Stimulated activated CD4-positive, alpha-beta T cell treated with anti-CD3 and anti-CD28 coated beads, TNF-alpha, amount 100 ng/mL, for 48 hours (primary cell): ENCODE measurements around the gene SHPK.

Source experiments
- DNase-seq, 3 donors: peaks; one replicate each; pipeline ENCODE4 v3.0.0-alpha.2; 2020; ENCODE audit warnings: low read depth in 3 of 3

Gene SHPK

DNA sequence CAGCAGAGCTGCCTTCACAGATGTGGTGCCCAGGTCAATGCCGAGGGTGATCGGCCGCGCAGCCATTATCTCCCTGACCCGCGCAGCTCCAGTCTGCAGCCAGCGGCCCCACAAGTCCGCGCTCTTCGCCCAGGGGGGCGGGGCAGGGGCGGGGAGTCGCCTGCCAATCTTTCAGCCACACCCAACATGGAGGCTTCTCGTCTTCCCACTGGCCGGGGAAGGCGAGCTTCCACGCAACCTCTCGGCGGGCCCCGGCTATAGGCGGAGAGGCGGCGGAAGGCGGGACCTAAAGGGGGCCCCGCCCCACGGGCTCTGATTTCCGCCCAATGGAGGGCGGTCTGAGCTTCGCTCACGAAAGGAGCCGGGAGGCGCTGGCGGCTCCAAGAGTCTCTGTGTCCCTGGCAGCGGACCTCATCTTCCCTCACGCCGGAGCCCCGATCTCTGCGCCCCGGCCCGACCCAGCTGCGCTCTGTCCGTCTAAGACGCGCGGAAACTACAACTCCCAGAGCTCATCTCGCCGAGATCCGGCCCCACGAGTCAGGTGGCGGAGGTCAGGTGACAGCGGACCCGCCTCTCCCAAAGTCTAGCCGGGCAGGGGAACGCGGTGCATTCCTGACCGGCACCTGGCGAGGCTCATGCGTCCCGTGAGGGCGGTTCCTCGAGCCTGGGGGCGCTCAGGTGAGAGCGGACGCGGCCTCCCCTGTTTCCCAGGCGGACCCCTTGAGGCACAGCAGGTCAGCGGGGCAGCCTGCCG lies at the start of gene SHPK, which contains the start of gene CTNS:
Gene SHPK (minus strand): TSS at position 97 of the 754 bp plus-strand sequence. CDS start 31 bp downstream, at position 66.
Gene CTNS (plus strand): TSS at position 607 of the 754 bp plus-strand sequence. CDS start 3,447 bp downstream, outside the sequence.
- peak; percentile 91 to 93 (median 92) for DNase-seq

DNA sequence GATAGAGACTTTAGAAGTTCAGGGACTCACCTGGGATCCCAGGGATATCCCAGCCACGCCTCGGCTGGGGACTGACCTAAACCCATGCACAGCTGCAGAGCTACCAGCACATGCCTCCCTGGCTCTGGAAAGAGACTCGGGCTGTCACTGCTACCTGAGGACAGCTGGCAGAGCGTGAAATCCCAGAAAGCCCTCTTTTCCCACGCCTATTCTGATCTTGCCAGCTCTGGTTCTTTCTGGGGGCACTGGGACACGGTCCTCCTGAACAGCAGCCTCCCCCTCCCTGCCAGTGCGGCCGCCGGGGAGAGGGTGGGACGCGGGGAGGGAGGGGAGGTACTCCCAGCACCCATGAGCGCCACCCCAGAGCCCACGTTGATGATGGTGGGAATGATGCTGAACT lies 49.1 kb upstream of the SHPK start:
- no peak for DNase-seq

DNA sequence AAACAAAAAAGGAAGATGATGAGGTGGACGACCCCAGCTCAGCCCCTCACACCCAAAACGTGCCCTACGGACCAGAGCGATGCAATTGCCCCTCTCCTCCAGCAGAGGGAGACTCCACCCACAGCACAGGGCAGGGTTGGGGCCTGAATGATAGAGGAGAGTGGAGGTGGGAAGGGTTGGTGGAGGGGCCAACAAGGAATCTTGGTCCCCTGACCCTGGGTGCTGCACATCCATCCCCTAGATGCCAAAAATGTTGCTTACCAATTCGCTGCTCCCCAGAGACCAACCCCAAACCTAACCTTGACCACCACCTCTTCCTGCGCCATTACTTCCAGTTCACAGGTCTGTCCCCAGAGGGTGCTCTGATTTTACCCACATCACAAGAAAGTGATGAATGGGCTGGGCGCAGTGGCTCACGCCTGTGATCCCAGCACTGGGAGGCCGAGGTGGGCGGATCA lies 47.0 kb upstream of the SHPK start:
- DNase-seq = peak; percentile 33 to 53 (median 45)

GRCh38 chr17:3682033-3682432 lies 46.0 kb upstream of the SHPK start:
- DNase-seq = no peak

- DNase-seq = no peak
Measured at GRCh38 chr17:3681565-3681964, 45.5 kb upstream of the SHPK start.

GRCh38 chr17:3681057-3681456 lies 45.0 kb upstream of the SHPK start:
- DNase-seq = no peak

GRCh38 chr17:3679531-3680126 lies 43.6 kb upstream of the SHPK start:
- no peak for DNase-seq

DNA sequence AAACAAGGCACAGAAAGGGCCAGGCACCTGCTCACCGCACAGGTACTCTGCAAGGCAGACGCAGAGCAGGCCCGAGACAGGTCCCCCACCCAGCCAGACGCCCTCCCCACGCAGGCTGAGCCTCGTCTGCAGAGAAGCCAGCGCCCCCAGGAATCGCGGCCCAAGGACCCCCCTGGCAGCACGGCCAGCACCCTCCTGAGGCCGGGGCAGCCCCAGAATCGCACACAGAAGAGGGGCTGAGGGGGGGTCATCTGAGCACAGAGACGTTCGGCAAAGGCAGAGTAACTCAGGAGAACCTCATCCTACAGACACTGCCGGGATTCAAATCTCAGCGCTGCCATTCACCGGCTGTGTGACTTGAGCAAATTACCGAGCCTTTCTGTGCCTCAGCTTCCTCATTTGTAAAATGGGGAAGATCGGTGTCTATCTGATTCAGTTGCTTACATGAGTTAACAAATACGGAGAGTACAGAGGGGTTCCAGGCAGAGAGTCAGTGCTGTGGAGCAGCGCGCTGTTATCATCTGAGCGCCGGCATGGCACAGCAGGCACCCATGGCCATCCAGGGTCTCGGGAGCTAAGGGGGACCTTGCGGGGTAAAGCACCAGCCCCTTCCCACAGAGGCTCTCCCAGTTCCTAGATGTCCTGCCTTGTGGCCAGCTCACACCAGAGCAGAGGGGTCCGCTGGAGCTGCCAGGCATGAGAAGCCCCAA lies 42.9 kb upstream of the SHPK start:
- DNase-seq = no peak

DNA sequence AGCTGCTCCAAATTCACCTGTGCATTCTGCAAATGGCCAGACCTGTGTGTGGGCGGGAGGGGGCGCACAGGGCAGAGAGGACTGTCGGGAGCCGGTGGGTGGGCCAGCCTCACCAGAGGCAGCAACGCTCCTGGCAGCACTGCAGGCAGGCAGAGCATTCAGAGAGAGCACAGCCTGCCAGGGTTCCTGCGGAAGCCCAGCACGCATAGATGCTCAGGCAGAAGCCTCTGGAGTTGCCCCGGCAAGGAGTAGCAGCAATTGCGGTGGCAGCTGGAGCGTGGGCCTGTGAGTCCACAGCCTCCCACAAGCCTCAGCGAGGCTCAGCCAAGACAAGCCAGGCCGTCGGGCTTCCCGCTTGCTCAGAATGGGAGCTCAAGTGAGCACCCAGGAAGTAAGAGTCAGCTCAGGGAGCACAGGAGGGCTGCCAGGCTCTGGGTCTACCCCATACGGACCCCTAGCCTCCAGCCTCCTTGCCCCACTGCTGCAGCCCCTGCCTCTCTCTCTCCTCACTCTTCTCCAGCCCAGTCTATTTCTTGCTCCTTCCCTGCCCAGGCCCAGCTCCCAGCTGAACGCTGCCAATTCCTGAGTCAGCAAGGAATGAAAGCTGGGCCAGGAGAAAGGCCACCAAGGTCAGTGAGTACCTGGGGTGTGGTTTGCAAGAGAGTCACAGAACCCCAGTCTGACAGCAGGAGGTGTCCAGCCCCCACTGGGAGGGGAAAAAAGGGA lies 42.2 kb upstream of the SHPK start:
- DNase-seq = no peak

- no peak for DNase-seq
Measured at GRCh38 chr17:3675886-3676285, 39.8 kb upstream of the SHPK start.

DNA sequence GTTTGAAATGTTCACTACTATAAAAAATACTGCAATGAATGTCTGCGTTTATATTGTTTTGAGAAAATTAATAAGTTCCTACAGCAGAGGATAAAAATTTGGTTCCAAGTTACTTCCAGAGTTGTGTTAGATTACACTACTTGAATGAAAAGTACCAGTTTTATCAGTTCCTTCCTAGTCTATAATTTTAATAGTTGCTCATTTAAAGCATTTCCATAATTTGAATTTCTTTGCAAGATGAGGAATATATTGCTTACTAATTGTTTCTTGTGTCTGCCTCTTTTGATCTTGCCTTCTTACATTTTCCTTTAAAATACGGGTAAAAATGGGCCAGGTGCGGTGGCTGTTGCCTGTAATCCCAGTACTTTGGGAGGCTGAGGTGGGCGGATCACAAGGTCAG lies 36.5 kb upstream of the SHPK start:
- no peak for DNase-seq

DNA sequence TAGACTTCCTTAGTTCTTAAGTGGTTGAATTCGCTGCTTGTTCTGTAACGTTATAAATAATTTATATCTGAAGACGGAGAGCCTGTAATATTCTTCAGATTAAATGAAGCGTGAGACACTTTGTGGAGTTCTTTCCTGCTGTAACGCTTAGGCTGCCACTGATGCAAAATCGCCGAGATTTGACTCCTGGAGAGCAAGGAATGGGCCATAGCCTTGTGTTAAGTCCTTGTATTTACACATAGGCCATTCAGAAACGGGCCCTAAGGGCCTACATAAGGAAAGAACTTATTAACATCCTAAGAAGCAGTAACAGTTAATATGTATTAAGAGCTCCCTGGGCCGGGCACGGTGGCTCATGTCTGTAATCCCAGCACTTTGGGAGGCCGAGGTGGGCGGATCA lies 33.5 kb upstream of the SHPK start:
- DNase-seq = no peak

DNA sequence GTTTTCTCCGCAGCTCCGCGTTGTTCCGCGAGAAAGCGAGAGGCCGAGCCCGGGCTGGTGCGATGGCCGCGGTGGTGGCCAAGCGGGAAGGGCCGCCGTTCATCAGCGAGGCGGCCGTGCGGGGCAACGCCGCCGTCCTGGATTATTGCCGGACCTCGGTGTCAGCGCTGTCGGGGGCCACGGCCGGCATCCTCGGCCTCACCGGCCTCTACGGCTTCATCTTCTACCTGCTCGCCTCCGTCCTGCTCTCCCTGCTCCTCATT lies 33.0 kb upstream of the SHPK start:
- no peak for DNase-seq

DNA sequence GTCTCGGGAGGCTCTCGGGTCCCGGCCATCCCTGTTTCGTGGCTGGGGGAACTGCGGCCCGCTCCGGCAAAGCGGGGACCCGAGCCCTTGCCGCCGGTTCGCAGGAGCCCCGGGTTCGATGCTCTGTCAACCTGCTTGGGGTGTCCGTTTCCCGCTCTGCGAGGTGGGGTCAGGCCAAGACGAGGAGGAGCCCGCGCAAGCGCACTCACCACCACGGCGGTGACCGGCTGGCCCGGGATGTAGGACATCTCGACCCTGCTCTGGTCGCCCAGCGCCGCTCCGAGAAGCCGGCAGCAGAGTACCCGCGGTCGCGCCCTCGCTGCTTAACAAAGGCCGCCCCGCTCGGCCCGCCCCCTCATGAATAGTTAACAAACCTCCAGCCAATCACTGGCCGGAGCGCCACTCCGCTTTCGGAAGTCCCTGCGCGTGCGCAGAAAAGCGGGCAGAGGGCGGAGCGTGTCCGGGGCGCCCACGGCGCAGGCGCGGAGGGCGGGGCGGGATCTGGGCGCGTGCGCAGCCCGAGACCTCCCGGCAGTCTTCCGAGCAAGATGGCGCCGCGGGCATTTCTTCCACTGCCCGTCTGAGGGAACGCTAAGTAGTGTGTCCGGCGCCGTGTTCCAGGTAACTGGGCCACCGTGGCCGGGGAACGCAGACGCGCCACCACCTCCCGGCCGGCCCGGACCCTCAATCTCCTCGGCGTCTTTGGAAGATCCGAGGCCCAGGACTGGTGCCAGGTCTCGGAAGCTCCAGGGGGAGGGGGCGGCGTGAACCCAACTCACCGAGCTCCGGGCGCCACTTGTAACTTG lies 32.4 kb upstream of the SHPK start, which contains the start of the genes EMC6 and TAX1BP3:
Gene EMC6 (plus strand): TSS at position 534 of the 806 bp plus-strand sequence. CDS start 335 bp downstream, outside the sequence.
Gene TAX1BP3 (minus strand): TSS at position 300 of the 806 bp plus-strand sequence. CDS start 52 bp downstream, at position 248.
- DNase-seq = peak; percentile 97 to 99 (median 98)

DNA sequence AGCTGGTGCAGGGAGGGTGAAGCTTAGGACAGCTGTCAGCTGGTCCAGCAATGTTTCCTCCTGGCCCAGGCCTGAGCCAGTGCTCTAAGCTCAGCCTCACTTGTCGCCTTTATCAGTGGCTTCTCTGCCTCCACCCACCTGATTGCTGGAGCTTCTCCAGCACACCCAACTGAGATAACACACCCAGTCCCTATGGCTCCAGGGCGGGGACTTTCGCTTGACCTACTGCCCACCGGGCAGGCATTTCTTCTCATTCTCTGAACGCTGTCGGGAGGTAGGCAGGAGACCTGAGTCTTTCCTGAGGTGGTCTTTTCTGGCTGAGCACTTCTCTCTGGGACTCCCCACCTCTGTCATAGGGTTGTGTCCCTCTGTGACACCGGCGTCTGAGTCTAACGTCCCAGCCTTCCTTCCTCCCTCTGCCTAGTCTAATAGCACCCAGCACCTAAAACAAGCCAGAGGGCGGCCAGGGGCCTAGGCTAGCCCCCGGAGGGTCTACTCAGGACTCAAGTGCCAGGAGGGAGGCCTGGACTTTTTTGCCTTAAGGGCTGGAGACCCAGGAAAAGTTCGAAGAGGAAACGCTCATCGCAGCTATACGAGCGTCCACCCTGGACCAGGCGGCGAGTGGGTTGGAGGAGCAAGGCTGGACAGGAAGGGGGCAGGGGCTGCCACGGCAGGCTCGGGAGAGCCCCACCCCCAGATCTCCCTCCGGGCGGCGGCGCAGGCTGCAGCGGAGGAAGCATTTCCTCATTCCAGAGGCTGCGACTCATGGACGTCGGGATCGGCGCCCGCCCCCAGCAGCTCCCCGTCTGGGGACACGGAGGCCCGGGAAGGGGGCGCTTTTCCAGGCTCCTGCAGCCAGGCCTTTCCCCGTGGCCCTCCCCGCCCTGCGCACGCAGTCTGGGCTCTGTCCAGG lies 31.6 kb upstream of the SHPK start:
- DNase-seq = no peak

- no peak for DNase-seq
Measured at GRCh38 chr17:3666516-3666915, 30.5 kb upstream of the SHPK start.

GRCh38 chr17:3665834-3666233 lies 29.8 kb upstream of the SHPK start:
- no peak for DNase-seq

DNA sequence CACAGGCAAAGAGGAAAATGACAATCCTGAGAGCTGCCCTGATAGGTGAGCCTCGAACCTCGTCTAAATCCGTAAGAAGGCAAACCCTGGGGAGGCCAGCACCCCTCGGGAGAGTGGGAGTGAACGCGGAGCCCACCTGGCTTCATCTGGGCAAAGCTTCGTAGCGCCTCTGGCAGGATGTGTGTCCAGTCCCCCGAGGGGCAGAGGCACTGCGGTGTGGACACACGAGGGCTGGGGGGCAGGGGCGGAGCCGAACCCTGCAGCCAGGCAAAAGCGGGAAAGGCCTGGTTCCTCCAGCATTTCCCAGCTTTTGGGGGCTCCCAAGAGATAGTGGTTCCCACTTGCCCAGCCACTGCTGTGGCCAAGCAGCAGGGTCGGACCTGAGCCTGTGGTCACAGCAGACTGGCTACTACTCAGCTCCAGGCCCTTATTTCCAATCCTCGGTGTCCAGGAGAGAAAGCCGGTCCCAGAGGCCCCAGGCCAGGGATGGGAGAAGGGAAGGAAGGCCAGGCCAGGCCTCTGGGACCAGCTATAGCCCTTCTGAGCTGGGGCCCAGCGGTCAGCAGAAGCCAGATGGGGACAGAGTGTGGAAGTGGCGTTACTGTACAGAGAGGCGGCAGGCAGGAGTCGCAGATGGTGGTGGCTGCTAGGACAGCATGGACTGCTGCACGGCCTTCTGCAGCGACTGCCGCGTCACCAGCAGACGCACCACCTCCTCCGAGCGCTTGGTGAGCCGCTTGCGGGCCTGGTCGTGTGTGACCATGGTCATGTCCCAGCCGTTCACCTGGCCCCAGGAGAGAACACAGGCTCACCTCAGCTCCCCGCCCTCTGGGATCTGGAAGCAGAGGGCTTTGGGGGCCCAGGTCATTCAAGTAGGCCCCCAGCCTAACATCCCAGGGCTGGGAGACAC lies 27.3 kb upstream of the SHPK start:
- DNase-seq = no peak

DNA sequence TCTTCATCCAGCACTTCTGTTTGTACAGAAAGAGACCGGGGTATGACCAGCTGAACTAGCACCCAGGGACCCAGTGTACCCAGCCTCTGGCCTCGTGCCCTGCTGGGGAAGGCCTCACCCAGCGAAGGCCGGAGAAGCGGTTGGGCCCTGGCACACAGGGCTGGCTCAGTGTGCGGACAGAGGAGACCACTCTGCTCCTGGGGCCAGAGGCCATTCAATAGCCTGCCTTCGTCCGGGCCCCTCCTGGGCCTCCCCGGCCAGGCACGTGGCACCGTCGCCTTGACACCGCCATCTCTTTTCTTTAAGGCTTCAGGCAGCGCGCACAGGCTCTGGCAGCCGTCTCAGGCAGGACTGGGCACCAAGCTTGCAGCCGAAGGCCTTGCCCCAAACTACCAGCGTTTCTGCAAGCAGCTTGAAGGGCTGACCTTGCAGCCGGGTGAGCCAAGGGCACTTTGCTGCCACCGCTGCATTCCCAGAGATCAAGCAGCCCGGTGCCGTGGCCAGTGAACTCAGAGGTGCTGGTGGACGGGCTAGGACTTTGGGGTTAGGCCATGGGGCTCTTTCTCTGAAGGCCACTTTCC lies 24.4 kb upstream of the SHPK start:
- DNase-seq = no peak
